Osteoblast (primary cell): ENCODE data around the gene SYT2. TPM values are rescaled to one million over a fixed set of nuclear protein-coding genes. Genes with fewer than 3 reads are reported as not detected.
"Not testable (repeated sequence)": the region's sequence is repeated elsewhere in the genome, so short reads cannot be mapped to it uniquely, and the experiment has no call there.

Experiments
- DNase-seq: peaks from one replicate; pipeline ENCODE4 v3.0.0; 2011; ENCODE audit warnings: low spot score, mixed read lengths; ENCODE audit not compliant: insufficient read length; ENCODE audit errors: missing footprints
- H2AFZ ChIP-seq: 2 replicates; pipeline ENCODE4 v1.6.0; 2011; ENCODE audit warnings: mild to moderate bottlenecking, low read length
- H3K27ac ChIP-seq: 2 replicates; pipeline ENCODE4 v1.5.1; 2011; ENCODE audit warnings: mild to moderate bottlenecking, low read depth, low read length, moderate library complexity
- H3K27me3 ChIP-seq: 2 replicates; pipeline ENCODE4 v1.6.0; 2012; ENCODE audit warnings: mild to moderate bottlenecking, control low read depth, inconsistent platforms, low read length, moderate library complexity; ENCODE audit not compliant: insufficient read depth
- H3K36me3 ChIP-seq: 2 replicates; pipeline ENCODE4 v1.5.1; 2011; ENCODE audit warnings: mild to moderate bottlenecking, low read length, control low read depth, moderate library complexity; ENCODE audit not compliant: insufficient read depth
- H3K4me1 ChIP-seq: 2 replicates; pipeline ENCODE4 v1.5.1; 2011; ENCODE audit warnings: mild to moderate bottlenecking, low read length, control low read depth, moderate library complexity; ENCODE audit not compliant: insufficient read depth
- H3K4me2 ChIP-seq: 2 replicates; pipeline ENCODE4 v1.6.0; 2011; ENCODE audit warnings: mild to moderate bottlenecking, low read length; ENCODE audit not compliant: insufficient read depth
- H3K4me3 ChIP-seq: fragments of 200-600 bp; sonication (generic); 3 replicates; pipeline ENCODE4 v1.5.1; 2012; ENCODE audit warnings: mild to moderate bottlenecking, low read length, inconsistent platforms; ENCODE audit not compliant: insufficient read depth
- H3K79me2 ChIP-seq: 2 replicates; pipeline ENCODE4 v1.6.0; 2012; ENCODE audit warnings: mild to moderate bottlenecking, low read length, control low read depth, inconsistent platforms; ENCODE audit not compliant: insufficient read depth
- H3K9me3 ChIP-seq: 2 replicates; pipeline ENCODE4 v1.5.1; 2011; ENCODE audit warnings: low read depth, low read length, control low read depth
- H4K20me1 ChIP-seq: 2 replicates; pipeline ENCODE4 v1.6.0; 2012; ENCODE audit warnings: mild to moderate bottlenecking, low read length, control low read depth; ENCODE audit not compliant: insufficient read depth
- total RNA-seq: library from RNA; depleted of rRNA; stranded (reverse); fragments of >200 nt; gene quantifications from 2 replicates; pipeline ENCODE4 v1.2.3, GENCODE V29; 2012
- TF ChIP-seq, protein P1 (sequence below): IDR thresholded peaks from 2 replicates; pipeline ENCODE4 v1.5.1; 2011; ENCODE audit warnings: mild to moderate bottlenecking, low read depth, low read length, moderate library complexity; ENCODE audit errors: extremely low read depth

The SYT2 gene
- total RNA-seq, 1 donor = not detected

DNA sequence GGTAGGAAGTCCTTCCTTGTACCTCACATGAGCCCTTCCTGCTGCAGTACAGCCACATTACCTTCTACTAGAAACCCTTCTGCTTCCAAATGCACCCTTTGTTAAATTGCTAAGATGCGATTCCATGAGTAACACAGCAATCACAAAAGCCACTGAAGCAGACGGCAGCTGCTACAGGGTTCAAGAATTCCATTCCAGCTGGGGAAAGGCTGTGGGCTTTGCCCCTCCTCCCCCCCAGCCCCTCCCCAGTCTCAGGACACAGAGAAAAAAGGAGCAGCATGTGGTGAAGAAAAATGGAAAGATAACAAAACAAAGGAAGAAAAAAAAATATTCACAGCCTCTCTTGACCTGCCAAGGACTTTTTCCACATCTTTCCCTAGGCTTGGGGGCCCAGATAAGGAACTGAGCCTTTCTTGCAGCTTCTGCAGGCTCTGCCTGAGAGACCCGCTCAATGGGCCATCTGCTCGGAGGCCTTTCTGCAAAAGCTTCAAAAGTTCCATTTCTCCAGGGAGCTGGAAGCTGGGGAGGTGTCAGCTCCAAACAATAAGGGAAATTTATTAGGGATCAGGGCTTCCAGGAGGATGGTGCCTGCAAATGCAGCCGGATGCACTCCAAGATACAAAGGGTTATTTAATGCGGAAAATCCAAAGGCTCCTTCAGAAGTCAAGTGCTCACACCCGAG is 72.1 kb downstream of the SYT2 start:
- DNase-seq = peak; percentile 55
- TF ChIP-seq, protein P1, sequence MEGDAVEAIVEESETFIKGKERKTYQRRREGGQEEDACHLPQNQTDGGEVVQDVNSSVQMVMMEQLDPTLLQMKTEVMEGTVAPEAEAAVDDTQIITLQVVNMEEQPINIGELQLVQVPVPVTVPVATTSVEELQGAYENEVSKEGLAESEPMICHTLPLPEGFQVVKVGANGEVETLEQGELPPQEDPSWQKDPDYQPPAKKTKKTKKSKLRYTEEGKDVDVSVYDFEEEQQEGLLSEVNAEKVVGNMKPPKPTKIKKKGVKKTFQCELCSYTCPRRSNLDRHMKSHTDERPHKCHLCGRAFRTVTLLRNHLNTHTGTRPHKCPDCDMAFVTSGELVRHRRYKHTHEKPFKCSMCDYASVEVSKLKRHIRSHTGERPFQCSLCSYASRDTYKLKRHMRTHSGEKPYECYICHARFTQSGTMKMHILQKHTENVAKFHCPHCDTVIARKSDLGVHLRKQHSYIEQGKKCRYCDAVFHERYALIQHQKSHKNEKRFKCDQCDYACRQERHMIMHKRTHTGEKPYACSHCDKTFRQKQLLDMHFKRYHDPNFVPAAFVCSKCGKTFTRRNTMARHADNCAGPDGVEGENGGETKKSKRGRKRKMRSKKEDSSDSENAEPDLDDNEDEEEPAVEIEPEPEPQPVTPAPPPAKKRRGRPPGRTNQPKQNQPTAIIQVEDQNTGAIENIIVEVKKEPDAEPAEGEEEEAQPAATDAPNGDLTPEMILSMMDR = no peak
- Histone ChIP-seq H3K4me1 (no peaks in the 10 kb centered on the region), H3K4me2 (no peak overlapping the region), H3K9me3 (no peaks in the 10 kb centered on the region), H3K36me3 (no peaks in the 10 kb centered on the region), H3K27me3 (peaks cover 48% of the 10 kb centered on the region), H4K20me1 (no peaks in the 10 kb centered on the region), H3K79me2 (no peaks in the 10 kb centered on the region), H3K27ac (no peak overlapping the region), H2AFZ (no peak overlapping the region), H3K4me3 (no peak overlapping the region)

DNA sequence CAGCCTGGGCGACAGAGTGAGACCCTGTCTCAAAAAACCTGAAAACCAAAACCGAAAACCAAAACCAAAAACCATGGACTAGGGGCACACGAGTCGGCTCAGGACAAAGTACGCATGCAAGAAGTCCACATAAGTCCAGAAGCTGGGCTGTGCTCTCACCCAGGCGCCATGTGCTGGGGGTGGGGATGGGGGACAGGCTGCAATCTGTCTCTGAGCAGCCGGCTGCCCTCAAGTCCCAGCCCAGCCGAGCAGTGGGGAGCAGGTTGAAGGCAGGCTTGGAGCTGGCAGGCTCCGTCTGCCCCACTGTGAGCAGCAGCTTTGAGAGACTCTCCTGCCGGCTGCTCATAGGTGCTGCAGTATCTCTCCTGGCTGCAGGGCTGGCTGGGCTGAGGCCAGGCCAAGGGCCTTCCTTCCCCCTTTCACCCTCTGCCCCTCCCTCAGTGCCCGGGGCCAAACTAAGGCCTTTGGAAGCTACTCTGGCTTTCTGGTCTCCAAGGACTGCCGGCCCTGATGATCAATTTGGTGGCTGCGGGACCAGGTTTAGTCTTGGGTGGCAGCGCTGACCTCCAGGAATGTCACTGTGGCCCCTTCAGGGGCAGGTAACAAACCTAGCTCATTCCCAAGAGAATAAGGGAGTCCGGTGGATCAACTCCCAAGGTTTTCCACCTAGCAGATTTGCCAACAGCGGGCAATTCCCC is 72.8 kb downstream of the SYT2 start:
- not testable (repeated sequence) for H4K20me1 ChIP-seq, H3K27ac ChIP-seq, H3K4me3 ChIP-seq, H3K4me2 ChIP-seq, H3K79me2 ChIP-seq, H3K36me3 ChIP-seq, DNase-seq, H3K9me3 ChIP-seq, H3K4me1 ChIP-seq, H2AFZ ChIP-seq
- peaks cover 42% of the 10 kb centered on the region for H3K27me3 ChIP-seq

DNA sequence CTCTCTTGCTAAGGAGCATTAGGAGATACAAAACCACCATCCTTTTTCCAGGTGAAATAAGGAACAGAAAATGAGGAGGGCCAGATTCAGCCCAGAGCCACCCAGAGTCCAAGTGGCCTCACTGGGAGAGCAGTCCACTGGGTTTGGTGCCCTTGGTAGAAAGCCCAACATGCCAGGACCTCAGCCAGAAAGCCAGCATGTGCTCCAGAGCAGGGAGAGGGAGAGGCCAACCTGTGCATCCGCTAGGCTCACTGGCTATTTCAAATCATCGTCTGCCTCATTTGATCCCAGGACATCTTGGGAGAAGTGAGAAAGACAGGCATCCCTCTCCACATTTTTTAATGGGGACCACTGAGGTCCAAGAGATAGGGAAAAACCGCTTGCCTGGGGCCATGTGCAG is 74.1 kb downstream of the SYT2 start:
- DNase-seq, H4K20me1 ChIP-seq, H3K9me3 ChIP-seq, H3K4me3 ChIP-seq, H3K36me3 ChIP-seq, H3K27ac ChIP-seq, H2AFZ ChIP-seq, H3K79me2 ChIP-seq, H3K4me2 ChIP-seq, H3K4me1 ChIP-seq: not testable (repeated sequence)
- peaks cover 32% of the 10 kb centered on the region for H3K27me3 ChIP-seq

DNA sequence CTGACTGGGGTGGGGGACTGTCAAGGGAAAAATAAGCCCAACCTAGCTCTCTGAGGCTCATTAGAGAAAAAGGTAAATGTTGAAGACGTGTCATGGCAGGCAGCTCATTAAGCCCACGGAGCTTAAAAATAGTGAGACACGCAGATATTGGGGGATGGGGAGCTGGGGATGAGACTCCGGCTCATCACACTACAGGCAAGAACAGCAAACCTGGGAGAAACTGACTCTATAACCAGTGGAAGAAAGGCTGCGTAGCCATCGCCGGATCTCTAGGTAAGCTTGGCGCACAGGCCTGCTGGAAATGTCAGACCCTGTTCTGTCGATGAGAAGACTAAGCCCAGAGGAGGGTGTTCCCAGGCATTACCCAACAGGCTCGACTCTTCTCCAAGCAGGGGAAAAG is 78.0 kb downstream of the SYT2 start:
- no peaks in the 10 kb centered on the region for H3K9me3 ChIP-seq
- no peak overlapping the region for H3K27ac ChIP-seq
- no peak overlapping the region for H3K4me2 ChIP-seq
- no peak overlapping the region for H2AFZ ChIP-seq
- H3K27me3 ChIP-seq = peaks cover 19% of the 10 kb centered on the region
- H4K20me1 ChIP-seq = no peaks in the 10 kb centered on the region
- no peaks in the 10 kb centered on the region for H3K79me2 ChIP-seq
- no peaks in the 10 kb centered on the region for H3K4me1 ChIP-seq
- no peak overlapping the region for H3K4me3 ChIP-seq
- no peaks in the 10 kb centered on the region for H3K36me3 ChIP-seq
- TF ChIP-seq, protein P1 = no peak
- no peak for DNase-seq
